ENCODE data around the gene HSPBAP1. TPM values are rescaled to one million over a fixed set of nuclear protein-coding genes. Genes with fewer than 3 reads are reported as not detected.

HSPBAP1 gene
- total and polyA plus RNA-seq, 2 of the 13 experiments (the other 11 are each of a cell fraction or from before 2014, with no cell fraction given): 4.2 to 5.1 TPM

DNA sequence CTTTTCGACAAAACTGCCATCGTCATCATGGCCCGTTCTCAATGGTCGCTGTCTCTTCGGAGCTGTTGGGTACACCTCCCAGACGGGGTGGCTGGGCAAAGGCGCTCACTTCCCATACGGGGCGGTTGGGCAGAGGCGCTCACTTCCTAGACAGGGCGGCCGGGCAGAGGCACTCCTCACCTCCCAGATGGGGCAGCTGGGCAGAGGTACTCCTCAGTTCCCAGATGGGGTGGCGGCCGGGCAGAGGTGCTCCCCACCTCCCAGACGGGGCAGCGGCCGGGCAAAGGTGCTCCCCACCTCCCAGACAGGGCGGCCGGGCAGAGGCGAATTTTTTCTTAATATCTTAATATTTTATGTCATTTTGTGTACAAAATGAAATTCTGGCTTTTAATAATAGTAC, 68.5 kb downstream of the HSPBAP1 start:
- H3K4me2 ChIP-seq (ENCODE audit: low read depth, low read length): no peak overlapping the region
- no peak overlapping the region for H3K9ac ChIP-seq (ENCODE audit: insufficient read depth, low read depth, low read length)
- ChIA-PET CTCF (ENCODE audit: low intra/inter-chr PET ratio, low total read pairs) (no interaction called here), POLR2A (no interaction called here)
- H2AFZ ChIP-seq (ENCODE audit: low read length): no peak overlapping the region
- no peak overlapping the region for H3K4me3 ChIP-seq (replicated peaks in 1 of 3; ENCODE audit: insufficient read depth in 1 of 3, low read depth in 2 of 3, low read length in 3 of 3)
- 95% methylated on average over 18 of the region's 20 CpGs for WGBS (ENCODE audit: low lambda C conversion rate)
- no peaks in the 10 kb centered on the region for H3K36me3 ChIP-seq (replicated peaks in 1 of 2; ENCODE audit: control insufficient read depth in 1 of 2, insufficient read depth in 2 of 2, low read length in 2 of 2)
- DNase-seq (ENCODE audit: low spot score) (no peak), ATAC-seq (no peak), FAIRE-seq (no peak)
- H4K20me1 ChIP-seq (ENCODE audit: insufficient read depth, low read length): no peaks in the 10 kb centered on the region
- no TSS peak for BruUV-seq (replicated peaks)
- H3K79me2 ChIP-seq (ENCODE audit: insufficient read depth, low read length): no peaks in the 10 kb centered on the region
- TF ChIP-seq ZNF609 (CRISPR knock-in tag; IDR thresholded peaks at IDR 0.05; ENCODE audit: borderline replicate concordance): no peak
- no peak overlapping the region for H3K27ac ChIP-seq (ENCODE audit: extremely low read length, insufficient read depth, low read length)
- intact Hi-C loops (cut with micrococcal nuclease; ENCODE audit: unreplicated experiment): no loop called here
- no peaks in the 10 kb centered on the region for H3K4me1 ChIP-seq (ENCODE audit: insufficient read depth, low read length)
- no peaks in the 10 kb centered on the region for H3K9me3 ChIP-seq (ENCODE audit: low read length)
- no peaks in the 10 kb centered on the region for H3K27me3 ChIP-seq (ENCODE audit: control insufficient read depth in 1 of 2, insufficient read depth in 2 of 2, low read length in 2 of 2)
- in situ Hi-C loops (cut with HindIII; ENCODE audit: extremely low pct_ligation_motif_present, low pct_unique_long_range_greater_than_20kb): no loop called here

DNA sequence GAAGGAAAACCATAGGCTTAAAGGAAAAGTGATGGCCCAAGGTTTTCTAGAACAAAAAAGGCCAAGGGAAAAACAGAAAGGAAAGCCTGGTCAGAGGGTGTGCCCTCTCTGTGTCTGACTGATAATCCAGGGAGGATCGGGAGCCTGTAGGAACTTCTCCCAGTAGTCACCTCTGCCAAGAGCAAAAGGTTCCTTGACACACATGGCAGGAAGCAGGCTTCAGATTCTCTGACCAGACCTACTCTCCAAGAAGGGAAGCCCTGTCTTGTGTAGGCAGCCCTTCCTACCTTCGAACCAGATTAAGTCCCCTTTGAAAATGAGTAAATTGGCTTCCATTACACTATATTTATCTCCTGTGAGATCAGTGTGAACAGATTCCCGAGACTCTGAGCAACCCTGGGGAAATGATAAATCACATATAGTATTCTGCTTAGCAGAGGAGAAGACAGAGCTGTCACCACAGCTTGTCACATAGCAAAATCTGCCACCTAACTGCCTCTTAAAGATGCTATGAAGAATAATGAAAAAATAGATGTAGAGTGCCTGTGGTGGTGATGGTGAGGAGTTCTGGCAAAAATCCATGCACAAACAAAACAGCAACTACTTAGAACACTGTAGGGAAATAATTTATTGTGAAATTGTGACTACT, 74.2 kb downstream of the HSPBAP1 start:
- Histone ChIP-seq H4K20me1 (ENCODE audit: insufficient read depth, low read length) (no peaks in the 10 kb centered on the region), H3K4me3 (replicated peaks in 1 of 3; ENCODE audit: insufficient read depth in 1 of 3, low read depth in 2 of 3, low read length in 3 of 3) (no peak overlapping the region), H3K79me2 (ENCODE audit: insufficient read depth, low read length) (no peaks in the 10 kb centered on the region), H3K27me3 (ENCODE audit: control insufficient read depth in 1 of 2, insufficient read depth in 2 of 2, low read length in 2 of 2) (no peaks in the 10 kb centered on the region), H3K9ac (ENCODE audit: insufficient read depth, low read depth, low read length) (no peak overlapping the region), H3K9me3 (ENCODE audit: low read length) (no peaks in the 10 kb centered on the region), H3K4me2 (ENCODE audit: low read depth, low read length) (no peak overlapping the region), H2AFZ (ENCODE audit: low read length) (no peak overlapping the region), H3K36me3 (replicated peaks in 1 of 2; ENCODE audit: control insufficient read depth in 1 of 2, insufficient read depth in 2 of 2, low read length in 2 of 2) (peaks cover 0 to 10% of the 10 kb centered on the region in 2 experiments; a peak in 3 of 5 replicates), H3K4me1 (ENCODE audit: insufficient read depth, low read length) (no peaks in the 10 kb centered on the region), H3K27ac (ENCODE audit: extremely low read length, insufficient read depth, low read length) (no peak overlapping the region)
- DNase-seq (ENCODE audit: low spot score) (no peak), ATAC-seq (no peak), FAIRE-seq (no peak)
- in situ Hi-C loops (cut with HindIII; ENCODE audit: extremely low pct_ligation_motif_present, low pct_unique_long_range_greater_than_20kb) (no loop called here), intact Hi-C loops (cut with micrococcal nuclease; ENCODE audit: unreplicated experiment) (no loop called here)
- ChIA-PET POLR2A (no interaction called here), CTCF (ENCODE audit: low intra/inter-chr PET ratio, low total read pairs) (no interaction called here)
- WGBS (ENCODE audit: low lambda C conversion rate): 90% methylated on average over 3 of the region's 3 CpGs
- BruUV-seq (replicated peaks): no TSS peak
- no peak for TF ChIP-seq PHF5A (CRISPR knock-in tag; IDR thresholded peaks at IDR 0.05; ENCODE audit: low read depth, unreplicated experiment)
- no peak for TF ChIP-seq STAG1 (CRISPR knock-in tag; IDR thresholded peaks at IDR 0.05)
- TF ChIP-seq ZNF256 (CRISPR knock-in tag; conservative IDR thresholded peaks at IDR 0.05): no peak
- TF ChIP-seq TRIM24 (CRISPR knock-in tag; IDR thresholded peaks at IDR 0.05): no peak
- no peak for TF ChIP-seq MTA3 (CRISPR knock-in tag; IDR thresholded peaks at IDR 0.05)
- TF ChIP-seq, protein P1, sequence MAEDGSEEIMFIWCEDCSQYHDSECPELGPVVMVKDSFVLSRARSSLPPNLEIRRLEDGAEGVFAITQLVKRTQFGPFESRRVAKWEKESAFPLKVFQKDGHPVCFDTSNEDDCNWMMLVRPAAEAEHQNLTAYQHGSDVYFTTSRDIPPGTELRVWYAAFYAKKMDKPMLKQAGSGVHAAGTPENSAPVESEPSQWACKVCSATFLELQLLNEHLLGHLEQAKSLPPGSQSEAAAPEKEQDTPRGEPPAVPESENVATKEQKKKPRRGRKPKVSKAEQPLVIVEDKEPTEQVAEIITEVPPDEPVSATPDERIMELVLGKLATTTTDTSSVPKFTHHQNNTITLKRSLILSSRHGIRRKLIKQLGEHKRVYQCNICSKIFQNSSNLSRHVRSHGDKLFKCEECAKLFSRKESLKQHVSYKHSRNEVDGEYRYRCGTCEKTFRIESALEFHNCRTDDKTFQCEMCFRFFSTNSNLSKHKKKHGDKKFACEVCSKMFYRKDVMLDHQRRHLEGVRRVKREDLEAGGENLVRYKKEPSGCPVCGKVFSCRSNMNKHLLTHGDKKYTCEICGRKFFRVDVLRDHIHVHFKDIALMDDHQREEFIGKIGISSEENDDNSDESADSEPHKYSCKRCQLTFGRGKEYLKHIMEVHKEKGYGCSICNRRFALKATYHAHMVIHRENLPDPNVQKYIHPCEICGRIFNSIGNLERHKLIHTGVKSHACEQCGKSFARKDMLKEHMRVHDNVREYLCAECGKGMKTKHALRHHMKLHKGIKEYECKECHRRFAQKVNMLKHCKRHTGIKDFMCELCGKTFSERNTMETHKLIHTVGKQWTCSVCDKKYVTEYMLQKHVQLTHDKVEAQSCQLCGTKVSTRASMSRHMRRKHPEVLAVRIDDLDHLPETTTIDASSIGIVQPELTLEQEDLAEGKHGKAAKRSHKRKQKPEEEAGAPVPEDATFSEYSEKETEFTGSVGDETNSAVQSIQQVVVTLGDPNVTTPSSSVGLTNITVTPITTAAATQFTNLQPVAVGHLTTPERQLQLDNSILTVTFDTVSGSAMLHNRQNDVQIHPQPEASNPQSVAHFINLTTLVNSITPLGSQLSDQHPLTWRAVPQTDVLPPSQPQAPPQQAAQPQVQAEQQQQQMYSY (CRISPR knock-in tag; IDR thresholded peaks at IDR 0.05): no peak
- no peak for TF ChIP-seq ZNF709 (CRISPR knock-in tag; IDR thresholded peaks at IDR 0.05)

Data from HepG2 (cell line).